ENCODE results near the gene CLK3.

DNA sequence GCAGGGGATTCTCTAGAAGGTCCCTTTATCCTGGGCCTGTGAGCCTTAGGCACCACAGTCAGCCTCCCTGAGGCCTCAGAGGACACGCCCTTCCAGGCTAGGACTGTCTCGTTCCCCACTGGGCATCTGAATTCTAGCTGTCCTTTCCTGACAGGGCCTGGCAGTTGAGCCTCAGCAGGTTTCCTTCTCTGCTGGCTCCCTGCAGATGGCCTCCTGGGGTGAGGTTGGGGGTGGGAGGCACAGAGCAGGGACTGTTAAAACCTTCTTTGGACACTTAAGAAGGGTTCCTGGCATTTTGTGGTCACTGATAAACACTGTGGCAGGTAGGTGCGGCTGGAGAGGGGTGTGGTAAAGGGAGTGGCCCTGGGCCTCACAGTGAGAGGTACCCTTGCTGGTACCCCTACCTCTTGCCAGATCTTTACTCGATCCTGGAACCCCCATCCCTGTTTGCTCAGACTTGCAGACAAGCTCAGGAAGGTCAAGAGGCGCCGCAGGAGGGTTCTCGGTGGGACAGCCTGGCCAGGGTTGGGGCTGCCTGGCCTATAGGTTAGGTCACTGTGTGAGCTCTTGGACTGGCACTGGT lies 8.5 kb downstream of the CLK3 start:
- TF ChIP-seq, protein P1, sequence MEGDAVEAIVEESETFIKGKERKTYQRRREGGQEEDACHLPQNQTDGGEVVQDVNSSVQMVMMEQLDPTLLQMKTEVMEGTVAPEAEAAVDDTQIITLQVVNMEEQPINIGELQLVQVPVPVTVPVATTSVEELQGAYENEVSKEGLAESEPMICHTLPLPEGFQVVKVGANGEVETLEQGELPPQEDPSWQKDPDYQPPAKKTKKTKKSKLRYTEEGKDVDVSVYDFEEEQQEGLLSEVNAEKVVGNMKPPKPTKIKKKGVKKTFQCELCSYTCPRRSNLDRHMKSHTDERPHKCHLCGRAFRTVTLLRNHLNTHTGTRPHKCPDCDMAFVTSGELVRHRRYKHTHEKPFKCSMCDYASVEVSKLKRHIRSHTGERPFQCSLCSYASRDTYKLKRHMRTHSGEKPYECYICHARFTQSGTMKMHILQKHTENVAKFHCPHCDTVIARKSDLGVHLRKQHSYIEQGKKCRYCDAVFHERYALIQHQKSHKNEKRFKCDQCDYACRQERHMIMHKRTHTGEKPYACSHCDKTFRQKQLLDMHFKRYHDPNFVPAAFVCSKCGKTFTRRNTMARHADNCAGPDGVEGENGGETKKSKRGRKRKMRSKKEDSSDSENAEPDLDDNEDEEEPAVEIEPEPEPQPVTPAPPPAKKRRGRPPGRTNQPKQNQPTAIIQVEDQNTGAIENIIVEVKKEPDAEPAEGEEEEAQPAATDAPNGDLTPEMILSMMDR (conservative IDR thresholded peaks at IDR 0.05; ENCODE audit: low read depth, low read length), result no peak
- TF ChIP-seq EZH2phosphoT487 (IDR thresholded peaks at IDR 0.05; ENCODE audit: borderline replicate concordance, low read length), result no peak
- TF ChIP-seq EZH2 (IDR thresholded peaks at IDR 0.05; ENCODE audit: low read length, unreplicated experiment), result no peak
